ENCODE data around the gene NHLRC1.

Gene NHLRC1

DNA sequence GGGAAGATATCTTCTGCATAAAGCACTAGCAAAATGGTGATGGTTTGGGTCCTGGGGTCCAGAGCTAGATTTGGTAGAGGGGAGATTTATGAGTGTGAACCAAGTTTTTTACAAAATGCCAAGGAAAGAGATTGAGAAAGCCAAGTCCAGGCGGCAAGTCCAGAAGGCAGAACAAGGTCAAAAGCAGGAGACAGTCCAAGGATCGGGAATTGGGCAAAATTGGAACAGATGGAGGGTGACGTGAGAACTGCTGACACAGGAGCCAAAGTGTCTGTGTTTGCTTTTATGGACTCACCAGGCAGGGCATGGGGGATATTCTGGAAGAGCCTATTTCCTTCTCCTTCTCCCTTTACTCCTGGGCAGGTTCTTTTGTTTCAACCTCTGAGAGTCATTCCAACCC, 4.1 kb downstream of the NHLRC1 start:
- no peak overlapping the region for H2BK15ac ChIP-seq (ENCODE audit: low read length)
- no peak overlapping the region for H3K18ac ChIP-seq (ENCODE audit: low read length)
- H2BK12ac ChIP-seq (ENCODE audit: low read length): no peak overlapping the region
- no peak overlapping the region for H3K27ac ChIP-seq (replicated peaks; ENCODE audit: low read length)
- H3K36me3 ChIP-seq (replicated peaks in 1 of 2; ENCODE audit: control insufficient read depth in 2 of 2, insufficient read depth in 2 of 2, low read length in 2 of 2): no peaks in the 10 kb centered on the region
- peaks cover 0 to 1% of the 10 kb centered on the region in 2 donors for H3K4me1 ChIP-seq (ENCODE audit: control insufficient read depth in 2 of 2, insufficient read depth in 1 of 2, low read depth in 1 of 2, low read length in 2 of 2)
- H3K9me3 ChIP-seq (replicated peaks in 1 of 2; ENCODE audit: control insufficient read depth in 2 of 2, insufficient read depth in 1 of 2, low read depth in 1 of 2, low read length in 2 of 2): no peaks in the 10 kb centered on the region
- no peak overlapping the region for H3K14ac ChIP-seq (ENCODE audit: low read length)
- H4K91ac ChIP-seq (ENCODE audit: low read depth, low read length, poor library complexity): no peak overlapping the region
- H3K79me1 ChIP-seq (ENCODE audit: low read depth, low read length): no peaks in the 10 kb centered on the region
- H2AFZ ChIP-seq (ENCODE audit: low read length): no peak overlapping the region
- H3K23ac ChIP-seq (ENCODE audit: low read depth, low read length, poor library complexity): no peak overlapping the region
- H3K9ac ChIP-seq (ENCODE audit: low read depth, low read length, poor library complexity): no peak overlapping the region
- H2BK120ac ChIP-seq (ENCODE audit: low read depth, low read length): no peak overlapping the region
- no peak overlapping the region for H3K4ac ChIP-seq (ENCODE audit: low read length)
- H3K4me2 ChIP-seq (ENCODE audit: insufficient read depth, low read length, poor library complexity, severe bottlenecking): no peak overlapping the region
- peaks cover 0 to 18% (median 10%) of the 10 kb centered on the region in 3 experiments for H3K27me3 ChIP-seq (ENCODE audit: control insufficient read depth in 3 of 3, insufficient read depth in 3 of 3, low read depth in 1 of 3, low read length in 3 of 3)
- no peak overlapping the region for H4K8ac ChIP-seq (ENCODE audit: low read depth, low read length)
- WGBS, 2 donors (ENCODE audit: extremely low coverage in 2 of 2, insufficient read length in 2 of 2, insufficient replicate concordance in 1 of 2): no CpG with 5 or more reads among the region's 3 CpGs
- H2BK5ac ChIP-seq (ENCODE audit: low read length): no peak overlapping the region
- H2AK5ac ChIP-seq (ENCODE audit: low read depth, low read length): no peak overlapping the region
- DNase-seq (ENCODE audit: low spot score): no peak
- no peak overlapping the region for H3K4me3 ChIP-seq (ENCODE audit: low read length in 2 of 2)

DNA sequence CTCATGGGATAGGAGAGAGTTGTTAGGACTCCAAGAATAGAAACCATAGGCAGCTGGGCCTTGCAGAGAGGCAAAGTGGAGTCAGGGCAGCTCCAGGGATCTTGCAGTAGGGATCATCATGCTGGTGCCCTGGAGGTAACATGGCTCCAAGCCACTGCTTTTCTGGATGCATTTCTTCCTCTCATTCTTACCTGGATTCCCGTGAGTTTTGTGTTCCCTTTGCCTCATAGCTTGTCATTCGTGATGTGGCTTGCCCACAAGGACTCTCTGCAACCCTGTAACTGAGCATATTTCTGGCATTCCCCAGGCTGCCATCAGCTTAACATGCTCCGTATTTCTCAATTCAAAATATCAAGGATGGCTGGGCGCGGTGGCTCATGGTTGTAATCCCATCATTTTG, 5.3 kb downstream of the NHLRC1 start:
- Histone ChIP-seq H2BK120ac (ENCODE audit: low read depth, low read length) (no peak overlapping the region), H3K79me1 (ENCODE audit: low read depth, low read length) (no peaks in the 10 kb centered on the region), H3K14ac (ENCODE audit: low read length) (no peak overlapping the region), H4K8ac (ENCODE audit: low read depth, low read length) (no peak overlapping the region), H3K4me3 (ENCODE audit: low read length in 2 of 2) (no peak overlapping the region), H2BK15ac (ENCODE audit: low read length) (no peak overlapping the region), H3K9ac (ENCODE audit: low read depth, low read length, poor library complexity) (no peak overlapping the region), H3K4me2 (ENCODE audit: insufficient read depth, low read length, poor library complexity, severe bottlenecking) (no peak overlapping the region), H4K91ac (ENCODE audit: low read depth, low read length, poor library complexity) (no peak overlapping the region), H2BK12ac (ENCODE audit: low read length) (no peak overlapping the region), H3K27me3 (ENCODE audit: control insufficient read depth in 3 of 3, insufficient read depth in 3 of 3, low read depth in 1 of 3, low read length in 3 of 3) (peaks cover 0 to 18% (median 7%) of the 10 kb centered on the region in 3 experiments), H3K4me1 (ENCODE audit: control insufficient read depth in 2 of 2, insufficient read depth in 1 of 2, low read depth in 1 of 2, low read length in 2 of 2) (no peaks in the 10 kb centered on the region), H3K18ac (ENCODE audit: low read length) (no peak overlapping the region), H3K9me3 (replicated peaks in 1 of 2; ENCODE audit: control insufficient read depth in 2 of 2, insufficient read depth in 1 of 2, low read depth in 1 of 2, low read length in 2 of 2) (no peaks in the 10 kb centered on the region), H2AK5ac (ENCODE audit: low read depth, low read length) (no peak overlapping the region), H3K23ac (ENCODE audit: low read depth, low read length, poor library complexity) (no peak overlapping the region), H3K4ac (ENCODE audit: low read length) (no peak overlapping the region), H2AFZ (ENCODE audit: low read length) (no peak overlapping the region), H3K27ac (replicated peaks; ENCODE audit: low read length) (no peak overlapping the region), H3K36me3 (replicated peaks in 1 of 2; ENCODE audit: control insufficient read depth in 2 of 2, insufficient read depth in 2 of 2, low read length in 2 of 2) (no peaks in the 10 kb centered on the region), H2BK5ac (ENCODE audit: low read length) (no peak overlapping the region)
- DNase-seq (ENCODE audit: low spot score): no peak
- no CpG with 5 or more reads among the region's 5 CpGs for WGBS, 2 donors (ENCODE audit: extremely low coverage in 2 of 2, insufficient read length in 2 of 2, insufficient replicate concordance in 1 of 2)

DNA sequence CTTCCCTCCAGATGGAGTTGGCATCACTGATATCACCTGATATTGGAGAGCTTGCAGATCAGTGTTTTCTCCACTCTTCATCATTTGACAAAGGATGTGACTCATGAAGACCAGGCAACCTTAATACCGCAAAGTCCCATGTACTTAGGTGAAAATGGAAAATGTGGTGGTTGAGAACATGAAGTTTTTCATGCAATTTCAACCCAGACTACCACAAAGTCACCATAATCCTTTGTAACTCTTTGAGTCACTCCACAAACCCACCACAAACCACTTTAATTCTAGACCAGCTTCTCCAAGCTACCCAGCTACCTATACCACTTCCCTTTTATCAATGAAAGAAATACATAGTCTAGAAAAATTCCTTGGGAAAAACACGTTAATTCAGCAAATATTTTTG, 7.1 kb downstream of the NHLRC1 start:
- H3K4me3 ChIP-seq (ENCODE audit: low read length in 2 of 2): no peak overlapping the region
- H2BK5ac ChIP-seq (ENCODE audit: low read length): no peak overlapping the region
- H3K4me1 ChIP-seq (ENCODE audit: control insufficient read depth in 2 of 2, insufficient read depth in 1 of 2, low read depth in 1 of 2, low read length in 2 of 2): no peaks in the 10 kb centered on the region
- H4K8ac ChIP-seq (ENCODE audit: low read depth, low read length): no peak overlapping the region
- H3K27ac ChIP-seq (replicated peaks; ENCODE audit: low read length): no peak overlapping the region
- peaks cover 0 to 6% (median 0%) of the 10 kb centered on the region in 3 experiments for H3K27me3 ChIP-seq (ENCODE audit: control insufficient read depth in 3 of 3, insufficient read depth in 3 of 3, low read depth in 1 of 3, low read length in 3 of 3)
- no peak overlapping the region for H2BK12ac ChIP-seq (ENCODE audit: low read length)
- no peak overlapping the region for H2BK15ac ChIP-seq (ENCODE audit: low read length)
- no peak overlapping the region for H2BK120ac ChIP-seq (ENCODE audit: low read depth, low read length)
- no peaks in the 10 kb centered on the region for H3K79me1 ChIP-seq (ENCODE audit: low read depth, low read length)
- no peak overlapping the region for H3K9ac ChIP-seq (ENCODE audit: low read depth, low read length, poor library complexity)
- no peak overlapping the region for H3K18ac ChIP-seq (ENCODE audit: low read length)
- WGBS, 2 donors (ENCODE audit: extremely low coverage in 2 of 2, insufficient read length in 2 of 2, insufficient replicate concordance in 1 of 2): no CpG with 5 or more reads among the region's 2 CpGs
- no peak overlapping the region for H3K4ac ChIP-seq (ENCODE audit: low read length)
- H2AFZ ChIP-seq (ENCODE audit: low read length): no peak overlapping the region
- H4K91ac ChIP-seq (ENCODE audit: low read depth, low read length, poor library complexity): no peak overlapping the region
- H3K23ac ChIP-seq (ENCODE audit: low read depth, low read length, poor library complexity): no peak overlapping the region
- H3K14ac ChIP-seq (ENCODE audit: low read length): no peak overlapping the region
- no peak overlapping the region for H2AK5ac ChIP-seq (ENCODE audit: low read depth, low read length)
- no peak for DNase-seq (ENCODE audit: low spot score)
- H3K4me2 ChIP-seq (ENCODE audit: insufficient read depth, low read length, poor library complexity, severe bottlenecking): no peak overlapping the region
- H3K36me3 ChIP-seq (replicated peaks in 1 of 2; ENCODE audit: control insufficient read depth in 2 of 2, insufficient read depth in 2 of 2, low read length in 2 of 2): no peaks in the 10 kb centered on the region
- H3K9me3 ChIP-seq (replicated peaks in 1 of 2; ENCODE audit: control insufficient read depth in 2 of 2, insufficient read depth in 1 of 2, low read depth in 1 of 2, low read length in 2 of 2): no peaks in the 10 kb centered on the region

DNA sequence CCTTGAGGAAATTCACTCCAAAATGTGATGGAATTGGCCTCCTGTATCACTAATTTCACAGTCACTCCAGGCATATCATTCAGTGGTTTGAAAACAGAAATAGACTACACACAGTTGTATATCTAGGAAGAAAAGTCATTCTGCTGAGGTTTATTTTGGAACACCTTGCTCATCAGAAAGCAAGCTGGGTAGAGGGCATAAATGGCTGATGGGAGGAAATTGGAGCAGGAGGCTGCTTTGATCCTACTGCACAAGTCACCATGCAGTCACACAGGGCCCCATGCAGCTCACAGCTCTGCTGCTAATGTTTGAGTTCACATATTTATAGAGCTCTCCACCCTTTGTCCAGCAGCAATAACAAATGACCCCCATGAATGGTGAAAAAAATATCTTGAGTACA, 12.3 kb downstream of the NHLRC1 start:
- Histone ChIP-seq H3K79me1 (ENCODE audit: low read depth, low read length) (no peaks in the 10 kb centered on the region), H3K18ac (ENCODE audit: low read length) (no peak overlapping the region), H3K4me2 (ENCODE audit: insufficient read depth, low read length, poor library complexity, severe bottlenecking) (no peak overlapping the region), H3K4ac (ENCODE audit: low read length) (no peak overlapping the region), H4K8ac (ENCODE audit: low read depth, low read length) (no peak overlapping the region), H2BK120ac (ENCODE audit: low read depth, low read length) (no peak overlapping the region), H3K14ac (ENCODE audit: low read length) (no peak overlapping the region), H4K91ac (ENCODE audit: low read depth, low read length, poor library complexity) (no peak overlapping the region), H3K4me1 (ENCODE audit: control insufficient read depth in 2 of 2, insufficient read depth in 1 of 2, low read depth in 1 of 2, low read length in 2 of 2) (no peaks in the 10 kb centered on the region), H2AFZ (ENCODE audit: low read length) (no peak overlapping the region), H3K27me3 (ENCODE audit: control insufficient read depth in 3 of 3, insufficient read depth in 3 of 3, low read depth in 1 of 3, low read length in 3 of 3) (no peaks in the 10 kb centered on the region), H2BK15ac (ENCODE audit: low read length) (no peak overlapping the region), H2BK12ac (ENCODE audit: low read length) (no peak overlapping the region), H3K4me3 (ENCODE audit: low read length in 2 of 2) (no peak overlapping the region), H2BK5ac (ENCODE audit: low read length) (no peak overlapping the region), H3K23ac (ENCODE audit: low read depth, low read length, poor library complexity) (no peak overlapping the region), H3K9me3 (replicated peaks in 1 of 2; ENCODE audit: control insufficient read depth in 2 of 2, insufficient read depth in 1 of 2, low read depth in 1 of 2, low read length in 2 of 2) (no peaks in the 10 kb centered on the region), H3K36me3 (replicated peaks in 1 of 2; ENCODE audit: control insufficient read depth in 2 of 2, insufficient read depth in 2 of 2, low read length in 2 of 2) (no peaks in the 10 kb centered on the region), H3K27ac (replicated peaks; ENCODE audit: low read length) (no peak overlapping the region), H2AK5ac (ENCODE audit: low read depth, low read length) (no peak overlapping the region), H3K9ac (ENCODE audit: low read depth, low read length, poor library complexity) (no peak overlapping the region)
- DNase-seq (ENCODE audit: low spot score): no peak

Measured in neuronal stem cell (in vitro differentiated cells).